IPS-18a (cell line): ENCODE results near the gene SCAPER.

ENCODE experiments used
- H3K27ac ChIP-seq: one replicate; pipeline ENCODE4 v1.5.1; 2013; ENCODE audit warnings: low read length
- H3K27me3 ChIP-seq: one replicate; pipeline ENCODE4 v1.6.1; 2013; ENCODE audit warnings: mild to moderate bottlenecking, low read length; ENCODE audit not compliant: control insufficient read depth, insufficient read depth
- H3K36me3 ChIP-seq: one replicate; pipeline ENCODE4 v1.6.1; 2013; ENCODE audit warnings: low read depth, low read length; ENCODE audit not compliant: control insufficient read depth
- H3K4me1 ChIP-seq: one replicate; pipeline ENCODE4 v1.6.1; 2013; ENCODE audit warnings: low read depth, low read length; ENCODE audit not compliant: control insufficient read depth
- H3K4me3 ChIP-seq: one replicate; pipeline ENCODE4 v1.5.1; 2013; ENCODE audit warnings: low read length
- H3K9ac ChIP-seq: one replicate; pipeline ENCODE4 v1.6.1; 2013; ENCODE audit warnings: mild to moderate bottlenecking, low read length, moderate library complexity
- H3K9me3 ChIP-seq: one replicate; pipeline ENCODE4 v1.6.1; 2013; ENCODE audit warnings: low read depth, low read length; ENCODE audit not compliant: control insufficient read depth

Gene SCAPER

GRCh38 chr15:76809412-76810103 lies 95.6 kb downstream of the SCAPER start:
- no peak overlapping the region for H3K9ac ChIP-seq
- no peaks in the 10 kb centered on the region for H3K9me3 ChIP-seq
- H3K36me3 ChIP-seq = no peaks in the 10 kb centered on the region
- H3K27me3 ChIP-seq = no peaks in the 10 kb centered on the region
- no peaks in the 10 kb centered on the region for H3K4me1 ChIP-seq
- H3K4me3 ChIP-seq = no peak overlapping the region
- H3K27ac ChIP-seq = no peak overlapping the region

- no peak overlapping the region for H3K4me3 ChIP-seq
- H3K27me3 ChIP-seq = no peaks in the 10 kb centered on the region
- no peak overlapping the region for H3K9ac ChIP-seq
- no peaks in the 10 kb centered on the region for H3K36me3 ChIP-seq
- H3K9me3 ChIP-seq = no peaks in the 10 kb centered on the region
- H3K27ac ChIP-seq = no peak overlapping the region
- H3K4me1 ChIP-seq = peaks cover 14% of the 10 kb centered on the region
Observed at GRCh38 chr15:76803049-76803571, 102.0 kb downstream of the SCAPER start.

- H3K27me3 ChIP-seq = no peaks in the 10 kb centered on the region
- peaks cover 14% of the 10 kb centered on the region for H3K4me1 ChIP-seq
- H3K4me3 ChIP-seq = no peak overlapping the region
- H3K9ac ChIP-seq = no peak overlapping the region
- H3K36me3 ChIP-seq = no peaks in the 10 kb centered on the region
- no peaks in the 10 kb centered on the region for H3K9me3 ChIP-seq
- no peak overlapping the region for H3K27ac ChIP-seq
Observed at GRCh38 chr15:76802411-76802810, 102.7 kb downstream of the SCAPER start.

- Histone ChIP-seq H3K27ac (no peak overlapping the region), H3K9me3 (no peaks in the 10 kb centered on the region), H3K4me1 (peaks cover 14% of the 10 kb centered on the region), H3K9ac (no peak overlapping the region), H3K4me3 (no peak overlapping the region), H3K36me3 (no peaks in the 10 kb centered on the region), H3K27me3 (no peaks in the 10 kb centered on the region)
Observed at GRCh38 chr15:76799760-76800159, 105.4 kb downstream of the SCAPER start.

DNA sequence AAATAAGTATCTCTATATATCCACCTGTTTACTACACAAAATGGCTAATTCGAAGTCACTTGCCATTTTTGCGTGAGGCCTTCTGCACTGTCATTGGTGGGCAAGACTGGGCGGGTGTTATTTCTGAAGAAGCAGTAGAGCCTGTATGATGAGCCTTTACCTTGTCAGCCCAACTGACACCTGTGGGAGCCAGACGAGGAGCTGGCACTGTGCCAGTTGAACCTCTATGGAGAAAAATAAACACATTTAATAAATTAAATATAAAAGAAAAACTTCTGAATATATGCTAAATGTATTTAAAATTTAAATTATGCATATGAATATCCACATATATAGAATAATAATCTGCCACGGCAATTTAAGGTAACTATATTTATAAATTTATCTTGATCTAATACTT lies 109.9 kb downstream of the SCAPER start:
- Histone ChIP-seq H3K27me3 (no peaks in the 10 kb centered on the region), H3K9me3 (no peaks in the 10 kb centered on the region), H3K9ac (no peak overlapping the region), H3K4me3 (no peak overlapping the region), H3K27ac (no peak overlapping the region), H3K4me1 (peaks cover 18% of the 10 kb centered on the region), H3K36me3 (no peaks in the 10 kb centered on the region)

DNA sequence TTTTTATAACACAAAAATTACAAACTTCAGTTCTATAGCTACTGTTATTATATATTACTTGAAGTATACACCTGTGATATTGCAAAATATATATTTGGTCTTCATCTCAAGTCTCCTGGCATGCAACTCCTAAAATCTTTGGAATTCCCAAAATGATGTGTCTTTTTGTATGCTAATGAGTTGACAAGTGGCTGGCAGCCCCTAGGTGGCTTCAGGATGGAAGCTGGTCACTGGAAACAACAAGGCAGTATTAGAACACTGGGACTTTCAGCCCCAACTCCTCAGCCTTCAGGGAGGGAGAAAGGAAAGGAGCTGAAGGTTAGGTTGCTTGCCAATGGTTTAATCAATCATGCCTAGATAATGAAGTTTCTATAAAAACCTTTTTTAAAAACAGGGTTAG lies 112.0 kb downstream of the SCAPER start:
- Histone ChIP-seq H3K9ac (no peak overlapping the region), H3K36me3 (no peaks in the 10 kb centered on the region), H3K4me1 (peaks cover 18% of the 10 kb centered on the region), H3K9me3 (no peaks in the 10 kb centered on the region), H3K4me3 (no peak overlapping the region), H3K27ac (no peak overlapping the region), H3K27me3 (no peaks in the 10 kb centered on the region)

DNA sequence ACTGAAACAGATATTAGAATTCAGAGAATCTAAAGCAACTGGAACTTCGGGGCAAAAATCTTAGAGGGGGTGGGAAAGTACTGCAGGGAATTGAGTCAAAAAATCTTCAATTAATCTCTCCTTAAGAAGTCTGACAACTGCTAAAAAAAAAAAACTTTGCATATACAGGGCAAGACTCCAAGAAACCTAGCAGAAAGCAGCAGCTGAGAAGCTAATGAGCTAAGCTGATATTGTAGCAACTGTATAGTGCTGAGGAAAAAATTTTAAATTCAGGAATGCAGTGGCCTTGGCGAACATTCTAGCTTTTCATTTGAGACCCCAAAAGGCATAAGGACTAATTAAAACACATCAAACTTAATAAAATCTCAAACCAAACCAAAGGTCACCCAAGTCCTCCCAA lies 113.6 kb downstream of the SCAPER start:
- H3K27ac ChIP-seq = no peak overlapping the region
- H3K4me1 ChIP-seq = peaks cover 18% of the 10 kb centered on the region
- no peaks in the 10 kb centered on the region for H3K27me3 ChIP-seq
- H3K9me3 ChIP-seq = no peaks in the 10 kb centered on the region
- no peak overlapping the region for H3K4me3 ChIP-seq
- no peak overlapping the region for H3K9ac ChIP-seq
- H3K36me3 ChIP-seq = no peaks in the 10 kb centered on the region

DNA sequence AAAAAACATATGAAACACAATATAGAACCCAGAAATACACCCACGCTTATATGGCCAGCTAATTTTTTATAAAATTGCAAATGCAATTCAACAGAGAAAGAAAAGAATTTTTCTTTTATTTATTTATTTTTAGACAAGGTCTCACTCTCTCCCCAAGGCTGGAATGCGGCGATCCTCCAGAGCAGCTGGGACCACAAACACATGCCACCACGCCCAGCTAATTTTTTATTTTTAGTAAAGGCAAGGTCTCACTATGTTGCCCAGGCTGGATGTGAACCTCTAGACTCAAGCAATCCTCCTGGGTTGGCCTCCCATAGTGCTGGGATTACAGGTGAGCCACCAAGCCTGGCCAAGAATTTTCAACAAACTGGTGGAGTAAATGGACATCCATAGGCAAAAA lies 117.9 kb downstream of the SCAPER start:
- no peaks in the 10 kb centered on the region for H3K36me3 ChIP-seq

GRCh38 chr15:76776969-76777368 lies 128.2 kb downstream of the SCAPER start:
- H3K9me3 ChIP-seq = no peaks in the 10 kb centered on the region
- H3K9ac ChIP-seq = no peak overlapping the region
- no peaks in the 10 kb centered on the region for H3K27me3 ChIP-seq
- H3K27ac ChIP-seq = no peak overlapping the region
- no peaks in the 10 kb centered on the region for H3K4me1 ChIP-seq
- no peak overlapping the region for H3K4me3 ChIP-seq
- H3K36me3 ChIP-seq = no peaks in the 10 kb centered on the region

More for the DNA sequence above, 117.9 kb downstream of the SCAPER start:
- no peak overlapping the region for H3K27ac ChIP-seq
- H3K9ac ChIP-seq = no peak overlapping the region
- no peak overlapping the region for H3K4me3 ChIP-seq
- no peaks in the 10 kb centered on the region for H3K27me3 ChIP-seq
- H3K4me1 ChIP-seq = no peaks in the 10 kb centered on the region
- H3K9me3 ChIP-seq = no peaks in the 10 kb centered on the region

DNA sequence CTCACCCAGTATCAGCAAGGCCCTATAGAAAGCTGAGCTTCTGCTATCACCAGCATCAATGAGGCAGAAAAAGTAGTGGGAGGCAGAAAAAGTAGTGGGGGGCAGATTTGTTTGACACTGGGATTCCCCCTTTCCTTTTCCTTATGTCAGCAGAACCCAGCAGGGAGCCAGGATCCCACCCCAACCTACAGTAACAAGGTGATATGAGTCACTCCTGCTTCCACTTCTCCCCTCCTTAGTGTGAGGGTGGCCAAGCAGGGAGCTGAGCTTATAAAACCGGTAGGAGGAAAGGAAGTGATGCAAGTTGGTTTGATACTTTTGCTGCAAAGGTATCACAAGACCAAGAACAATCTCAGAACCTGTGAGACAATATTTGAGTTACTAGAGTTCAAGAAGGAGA lies 128.7 kb downstream of the SCAPER start:
- Histone ChIP-seq H3K27ac (no peak overlapping the region), H3K27me3 (no peaks in the 10 kb centered on the region), H3K4me3 (no peak overlapping the region), H3K4me1 (no peaks in the 10 kb centered on the region), H3K9ac (no peak overlapping the region), H3K36me3 (no peaks in the 10 kb centered on the region), H3K9me3 (no peaks in the 10 kb centered on the region)

DNA sequence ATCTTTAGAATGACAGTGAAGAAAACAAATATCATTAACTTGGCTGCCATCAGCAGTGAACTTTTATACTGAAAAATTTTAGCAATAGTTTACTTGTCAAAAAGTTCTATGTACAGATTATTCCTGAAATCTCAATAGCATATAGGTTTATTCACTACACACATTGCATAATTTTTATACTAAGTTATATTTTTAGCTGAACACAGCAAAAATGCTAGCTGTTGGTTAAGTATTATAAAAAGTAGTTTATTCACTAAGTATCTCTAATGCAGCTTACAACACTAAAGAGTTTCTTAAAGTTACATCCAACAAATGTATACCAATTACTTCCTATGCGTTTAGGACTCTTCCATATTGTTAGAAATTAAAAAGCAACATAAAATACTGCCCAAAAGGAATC lies 131.9 kb downstream of the SCAPER start:
- H3K4me3 ChIP-seq = no peak overlapping the region
- H3K4me1 ChIP-seq = no peaks in the 10 kb centered on the region
- H3K9ac ChIP-seq = no peak overlapping the region
- H3K9me3 ChIP-seq = no peaks in the 10 kb centered on the region
- H3K27me3 ChIP-seq = no peaks in the 10 kb centered on the region
- no peak overlapping the region for H3K27ac ChIP-seq
- H3K36me3 ChIP-seq = no peaks in the 10 kb centered on the region

DNA sequence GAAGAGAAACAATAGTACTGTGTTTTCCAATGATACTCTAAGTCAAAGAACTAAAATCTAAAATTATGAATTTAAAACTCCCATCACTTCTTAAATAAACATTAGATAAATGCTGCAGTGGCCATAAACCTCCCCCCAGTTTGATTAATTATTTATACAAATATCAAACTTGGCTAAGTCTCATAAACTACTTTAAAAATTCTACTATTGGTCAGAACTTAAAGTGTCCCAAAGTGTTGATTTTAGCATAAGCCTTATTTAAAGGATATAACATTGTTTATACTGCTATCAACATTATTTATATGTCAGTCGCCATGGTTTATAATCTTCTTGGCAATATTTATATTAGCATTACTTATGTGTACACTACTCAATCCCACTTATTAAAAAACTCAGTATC lies 132.4 kb downstream of the SCAPER start:
- Histone ChIP-seq H3K27me3 (no peaks in the 10 kb centered on the region), H3K36me3 (no peaks in the 10 kb centered on the region), H3K4me1 (no peaks in the 10 kb centered on the region), H3K9ac (no peak overlapping the region), H3K27ac (no peak overlapping the region), H3K4me3 (no peak overlapping the region), H3K9me3 (no peaks in the 10 kb centered on the region)
